GM19468 (cell line): ENCODE data around the gene LAMB2.

Source experiments
- ATAC-seq: cut with Tn5 transposase; IDR thresholded peaks from one replicate; pipeline ENCODE4 v1.9.1; 2021; ENCODE audit warnings: mild to moderate bottlenecking, moderate library complexity, moderate number of reproducible peaks; ENCODE audit not compliant: unreplicated experiment; ENCODE audit errors: extremely low read depth

The LAMB2 gene

DNA sequence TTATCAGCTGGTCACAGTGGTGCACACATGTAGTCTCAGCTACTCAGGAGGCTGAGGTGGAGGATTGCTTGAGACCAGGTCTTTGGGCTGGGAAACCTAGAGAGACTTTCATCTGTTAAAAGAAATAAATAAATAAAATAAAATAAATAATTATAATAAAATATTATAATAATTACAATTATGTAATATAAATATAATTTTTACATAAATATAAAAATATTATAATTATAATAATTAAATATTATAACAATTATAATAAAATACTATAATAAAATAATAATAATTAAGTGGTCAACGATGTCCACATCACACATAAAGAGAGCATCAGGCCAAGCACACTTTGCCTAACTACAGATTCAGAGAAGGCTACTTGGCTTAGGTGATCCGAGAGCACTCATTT is 53.6 kb downstream of the LAMB2 start:
- ATAC-seq, result no peak

- no peak for ATAC-seq
Measured at GRCh38 chr3:49076646-49077045, 56.2 kb downstream of the LAMB2 start.

DNA sequence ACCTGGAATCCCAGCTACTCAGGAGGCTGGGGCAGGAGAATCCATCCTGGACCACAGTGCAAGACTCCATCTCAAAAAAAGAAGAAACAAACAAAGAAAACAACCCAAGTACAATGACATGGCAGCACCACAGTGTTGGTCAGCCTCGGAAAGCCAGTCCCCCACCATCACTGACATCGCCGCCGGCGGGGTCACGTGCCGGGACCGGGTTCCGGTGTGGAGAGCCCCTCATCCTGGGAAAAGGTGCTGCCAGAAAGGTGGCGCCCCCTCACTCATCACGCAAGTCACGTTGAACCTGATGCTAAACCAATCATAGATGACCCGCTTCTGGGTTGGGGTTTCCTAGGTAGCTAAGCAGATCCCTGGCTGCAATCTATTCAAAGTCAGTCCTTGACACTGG is 56.7 kb downstream of the LAMB2 start:
- no peak for ATAC-seq
